Suppressor macrophage (primary cell): ENCODE results near the gene CDC42BPG.

Source experiments
- DNase-seq, 4 experiments: peaks; one replicate each; pipeline ENCODE4 v3.0.0-alpha.2; 2020 to 2022

Gene CDC42BPG

GRCh38 chr11:64865286-64866172 is 21.1 kb upstream of the CDC42BPG start:
- peak; percentile 68 to 92 (median 80) for DNase-seq

GRCh38 chr11:64864473-64865285 is 20.2 kb upstream of the CDC42BPG start:
- DNase-seq, result peak; percentile 49 to 73 (median 67)

GRCh38 chr11:64864135-64864472 is 19.7 kb upstream of the CDC42BPG start:
- DNase-seq, result no peak

GRCh38 chr11:64863391-64864060 is 19.1 kb upstream of the CDC42BPG start:
- no peak for DNase-seq

GRCh38 chr11:64862987-64863390 is 18.5 kb upstream of the CDC42BPG start:
- DNase-seq, result no peak

- DNase-seq, result peak; percentile 73 to 93 (median 86)
Observed at GRCh38 chr11:64861227-64861975, 16.9 kb upstream of the CDC42BPG start.

GRCh38 chr11:64859542-64860414 is 15.3 kb upstream of the CDC42BPG start:
- peak in 3 of 4 experiments; percentile 51 to 59 (median 59) for DNase-seq

GRCh38 chr11:64858467-64859263 is 14.2 kb upstream of the CDC42BPG start:
- peak; percentile 61 to 80 (median 69) for DNase-seq

GRCh38 chr11:64857485-64857884 is 13.0 kb upstream of the CDC42BPG start:
- DNase-seq, result no peak

GRCh38 chr11:64856382-64857227 is 12.2 kb upstream of the CDC42BPG start:
- DNase-seq, result peak; percentile 87 to 94 (median 90)

- DNase-seq, result no peak
Observed at GRCh38 chr11:64855596-64856304, 11.3 kb upstream of the CDC42BPG start.

GRCh38 chr11:64854534-64855502 is 10.4 kb upstream of the CDC42BPG start:
- peak; percentile 72 to 82 (median 77) for DNase-seq

GRCh38 chr11:64854157-64854533 is 9.7 kb upstream of the CDC42BPG start:
- DNase-seq, result no peak

GRCh38 chr11:64853709-64854108 is 9.3 kb upstream of the CDC42BPG start:
- DNase-seq, result peak in 1 of 4 experiments; percentile 23

- DNase-seq, result peak; percentile 52 to 76 (median 66)
Observed at GRCh38 chr11:64852804-64853509, 8.5 kb upstream of the CDC42BPG start.

- DNase-seq, result no peak
Observed at GRCh38 chr11:64851831-64852351, 7.4 kb upstream of the CDC42BPG start.
